ENCODE results near the gene CNTFR.

The CNTFR gene

DNA sequence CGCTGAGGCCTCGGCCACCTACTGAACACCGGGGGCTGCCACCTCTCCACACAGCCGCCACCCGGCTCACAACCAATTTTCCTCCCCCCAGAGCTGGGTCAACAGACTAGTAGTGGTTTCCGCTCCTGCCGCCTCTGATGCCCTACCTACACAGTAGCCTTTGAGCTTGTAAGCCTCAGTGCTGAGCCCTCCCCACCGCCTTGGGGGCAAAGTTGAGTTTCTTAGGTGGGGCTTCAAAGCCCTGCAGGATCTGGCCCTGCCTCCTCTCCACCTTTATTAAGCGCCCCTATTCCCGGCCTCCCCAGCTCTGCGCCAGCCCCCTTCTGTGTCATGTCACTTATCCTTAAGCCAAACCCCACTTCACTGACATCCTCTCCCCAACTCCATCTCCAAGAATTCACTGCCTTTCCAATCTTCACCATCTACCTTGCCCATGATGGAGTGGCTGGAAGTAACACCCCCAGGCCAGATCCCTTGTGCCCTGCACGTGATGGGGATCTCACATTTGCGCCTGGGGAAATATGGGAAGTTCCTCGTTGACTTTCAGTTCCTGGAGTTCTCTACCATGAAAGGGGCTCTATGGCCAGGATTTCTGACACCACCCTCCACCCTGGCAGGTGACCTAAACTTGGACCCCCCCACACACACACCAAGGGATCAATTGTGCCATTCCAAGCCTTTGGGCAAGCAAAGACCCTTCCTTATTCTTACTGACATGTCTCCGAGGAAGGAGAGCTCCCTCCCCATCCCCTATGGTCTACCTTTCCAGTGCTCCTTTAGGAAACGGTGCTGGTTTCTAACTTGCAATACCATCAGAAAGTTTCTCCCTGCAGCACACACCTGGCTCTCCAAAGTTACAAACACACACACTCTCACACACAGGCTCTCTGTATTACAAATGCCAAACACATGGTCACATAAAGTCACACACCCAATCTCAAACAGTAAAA is 2.7 kb upstream of the CNTFR start:
- DNase-seq (ENCODE audit: low read depth, low spot score), result no peak
- H3K27ac ChIP-seq, result no peak overlapping the region

GRCh38 chr9:34591248-34591916 is 1.9 kb upstream of the CNTFR start:
- DNase-seq (ENCODE audit: low read depth, low spot score), result no peak
- no peak overlapping the region for H3K27ac ChIP-seq

DNA sequence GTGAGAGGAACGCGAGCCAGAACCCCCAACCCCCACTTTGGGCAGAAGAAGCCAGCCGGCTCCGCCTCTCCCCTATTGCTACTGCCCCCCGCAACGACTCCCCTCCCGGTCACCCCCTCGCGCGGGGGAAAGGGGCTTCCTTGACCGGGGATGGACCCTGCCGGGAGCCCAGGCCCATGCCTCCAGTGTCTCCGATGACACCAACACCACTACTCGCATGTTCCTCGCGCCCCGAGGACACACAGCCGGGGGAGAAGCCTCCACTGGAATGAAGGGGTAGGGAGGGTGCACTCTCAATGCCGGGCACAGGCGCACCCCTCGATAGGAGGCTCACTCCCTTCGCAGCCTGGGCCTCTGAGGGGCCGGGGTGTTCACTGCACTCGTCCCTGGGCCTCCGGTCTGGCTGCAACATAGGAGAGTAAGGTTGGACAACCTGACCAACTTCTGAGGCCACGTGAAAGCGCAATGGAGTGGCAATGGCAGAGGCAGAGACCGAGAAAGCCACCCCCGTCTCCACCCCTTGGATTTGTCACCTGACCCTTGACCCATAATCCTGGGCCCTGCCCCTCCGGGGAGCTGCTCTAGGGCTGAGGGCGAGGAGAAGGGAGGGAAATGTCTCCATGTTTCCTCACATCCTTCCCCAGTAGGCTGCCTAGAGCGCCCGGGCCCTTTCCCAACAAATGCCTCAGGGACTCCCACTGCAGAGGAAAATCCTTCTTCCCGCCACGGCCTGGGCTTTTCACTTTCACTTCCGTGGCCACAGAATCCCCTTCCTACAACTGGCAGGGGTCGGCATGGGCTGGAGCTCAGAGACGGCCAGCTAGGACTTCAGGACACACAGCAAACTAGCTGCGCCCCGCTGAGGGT is 1.1 kb upstream of the CNTFR start:
- no peak overlapping the region for H3K27ac ChIP-seq
- DNase-seq (ENCODE audit: low read depth, low spot score), result no peak

- DNase-seq (ENCODE audit: low read depth, low spot score), result no peak
- no peak overlapping the region for H3K27ac ChIP-seq
Measured at GRCh38 chr9:34588671-34589635, 571 bp downstream of the CNTFR start.

- no peak for DNase-seq (ENCODE audit: low read depth, low spot score)
- H3K27ac ChIP-seq, result no peak overlapping the region
Measured at GRCh38 chr9:34587271-34587670, 2.3 kb downstream of the CNTFR start.

GRCh38 chr9:34585946-34586669 is 3.4 kb downstream of the CNTFR start:
- no peak overlapping the region for H3K27ac ChIP-seq
- DNase-seq (ENCODE audit: low read depth, low spot score), result no peak

- no peak for DNase-seq (ENCODE audit: low read depth, low spot score)
- H3K27ac ChIP-seq, result no peak overlapping the region
Measured at GRCh38 chr9:34584970-34585369, 4.6 kb downstream of the CNTFR start.

GRCh38 chr9:34582787-34583186 is 6.7 kb downstream of the CNTFR start:
- no peak overlapping the region for H3K27ac ChIP-seq

GRCh38 chr9:34581318-34581717 is 8.2 kb downstream of the CNTFR start:
- H3K27ac ChIP-seq, result no peak overlapping the region
- DNase-seq (ENCODE audit: low read depth, low spot score), result no peak

More at GRCh38 chr9:34582787-34583186, 6.7 kb downstream of the CNTFR start:
- no peak for DNase-seq (ENCODE audit: low read depth, low spot score)

DNA sequence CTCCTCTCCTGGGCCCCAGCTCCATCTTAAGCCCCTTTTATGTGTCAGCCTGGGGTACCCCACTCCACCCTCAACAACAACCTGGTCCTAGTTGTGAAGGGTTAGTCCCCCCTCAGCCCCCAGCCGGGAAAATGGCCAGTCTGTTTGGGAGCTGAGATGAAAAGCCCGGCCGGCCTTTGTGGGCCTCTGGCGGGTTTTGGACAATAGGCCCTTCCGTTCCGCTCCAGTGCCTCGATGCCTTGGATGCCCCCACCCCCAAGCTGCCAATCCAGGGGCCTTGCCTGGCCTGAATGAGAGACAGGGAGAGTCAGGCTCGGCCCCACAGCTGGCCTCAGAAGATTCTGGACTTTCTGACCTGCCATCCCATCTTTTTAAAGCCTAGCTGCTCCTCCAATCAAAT is 9.2 kb downstream of the CNTFR start:
- DNase-seq (ENCODE audit: low read depth, low spot score), result no peak
- no peak overlapping the region for H3K27ac ChIP-seq

- no peak overlapping the region for H3K27ac ChIP-seq
- DNase-seq (ENCODE audit: low read depth, low spot score), result no peak
Measured at GRCh38 chr9:34579808-34580163, 9.7 kb downstream of the CNTFR start.

GRCh38 chr9:34579104-34579807 is 10.3 kb downstream of the CNTFR start:
- no peak for DNase-seq (ENCODE audit: low read depth, low spot score)
- no peak overlapping the region for H3K27ac ChIP-seq

DNA sequence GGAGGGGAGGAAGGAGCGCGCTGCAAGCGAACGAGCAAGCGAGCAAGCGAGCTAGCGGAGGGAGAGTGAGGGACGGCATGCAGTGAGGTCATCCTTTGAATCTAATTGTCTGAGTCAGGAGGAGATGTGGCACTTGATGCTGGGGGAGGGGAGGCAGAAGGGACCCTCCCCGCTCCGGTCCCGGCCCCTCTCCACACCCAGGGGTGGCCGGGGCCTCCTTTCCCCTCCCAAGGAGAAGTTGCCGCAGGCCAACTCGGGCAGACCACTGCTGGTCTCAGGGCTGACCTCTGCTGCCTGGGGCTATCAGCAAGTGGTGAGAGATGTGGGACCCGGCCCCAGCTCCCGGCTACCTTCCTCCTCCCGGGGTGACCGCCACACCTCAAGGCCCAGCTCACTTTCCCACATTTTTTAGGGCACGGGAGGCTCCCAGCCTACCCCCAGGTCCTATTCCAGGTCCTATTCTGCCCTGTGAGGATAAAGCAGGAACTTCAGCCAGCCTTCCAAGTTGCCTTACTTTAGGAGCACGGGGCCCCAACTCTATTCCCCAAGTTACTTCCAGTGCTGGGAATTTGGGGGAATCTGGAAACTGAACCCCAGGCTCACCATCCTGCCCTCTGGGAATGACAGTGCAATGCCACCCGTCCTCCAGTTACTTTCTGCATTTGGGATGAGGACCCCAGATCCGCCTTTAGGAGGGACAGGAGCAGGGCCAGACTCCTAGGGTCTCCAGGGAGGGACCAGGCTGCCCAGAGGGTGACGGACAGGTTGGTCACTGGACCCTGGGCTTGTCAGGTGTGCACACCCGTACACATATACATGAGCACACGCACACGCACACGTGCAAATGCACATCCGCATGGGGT is 11.1 kb downstream of the CNTFR start:
- no peak overlapping the region for H3K27ac ChIP-seq
- DNase-seq (ENCODE audit: low read depth, low spot score), result no peak

- no peak for DNase-seq (ENCODE audit: low read depth, low spot score)
- H3K27ac ChIP-seq, result no peak overlapping the region
Measured at GRCh38 chr9:34577400-34578240, 11.9 kb downstream of the CNTFR start.

GRCh38 chr9:34576597-34577399 is 12.7 kb downstream of the CNTFR start:
- H3K27ac ChIP-seq, result no peak overlapping the region

More at GRCh38 chr9:34576597-34577399, 12.7 kb downstream of the CNTFR start:
- no peak for DNase-seq (ENCODE audit: low read depth, low spot score)

Measured in epithelial cell of prostate (primary cell).